HG02973 (cell line): ENCODE data around the gene MORN1.

Source experiments
- ATAC-seq: cut with Tn5 transposase; IDR thresholded peaks from one replicate; pipeline ENCODE4 v1.9.1; 2021; ENCODE audit warnings: moderate library complexity; ENCODE audit not compliant: unreplicated experiment

MORN1 gene

GRCh38 chr1:2422523-2422922, 31.2 kb upstream of the MORN1 start:
- ATAC-seq = no peak

- ATAC-seq = no peak
Measured at GRCh38 chr1:2419416-2419815, 28.1 kb upstream of the MORN1 start.

GRCh38 chr1:2418791-2419320, 27.5 kb upstream of the MORN1 start:
- ATAC-seq = no peak

GRCh38 chr1:2417833-2418225, 26.5 kb upstream of the MORN1 start:
- no peak for ATAC-seq

- no peak for ATAC-seq
Measured at GRCh38 chr1:2417083-2417832, 25.9 kb upstream of the MORN1 start.

- ATAC-seq = no peak
Measured at GRCh38 chr1:2416403-2416802, 25.0 kb upstream of the MORN1 start.

GRCh38 chr1:2415801-2416208, 24.5 kb upstream of the MORN1 start:
- no peak for ATAC-seq

GRCh38 chr1:2415337-2415736, 24.0 kb upstream of the MORN1 start:
- no peak for ATAC-seq

GRCh38 chr1:2414297-2414958, 23.1 kb upstream of the MORN1 start:
- ATAC-seq = no peak

GRCh38 chr1:2413495-2414296, 22.3 kb upstream of the MORN1 start:
- no peak for ATAC-seq

- peak; percentile 12 for ATAC-seq
Measured at GRCh38 chr1:2412773-2413494, 21.6 kb upstream of the MORN1 start.

- ATAC-seq = peak; percentile 77
Measured at GRCh38 chr1:2412395-2412772, 21.0 kb upstream of the MORN1 start, which contains the start of gene PEX10. Gene PEX10 (minus strand): TSS chr1:2412564. CDS start chr1:2412502, 62 bp downstream.

GRCh38 chr1:2411801-2412394, 20.5 kb upstream of the MORN1 start:
- peak; percentile 4 for ATAC-seq

- no peak for ATAC-seq
Measured at GRCh38 chr1:2409745-2410144, 18.4 kb upstream of the MORN1 start.

- ATAC-seq = no peak
Measured at GRCh38 chr1:2408859-2409276, 17.5 kb upstream of the MORN1 start.

- no peak for ATAC-seq
Measured at GRCh38 chr1:2408456-2408855, 17.1 kb upstream of the MORN1 start.

GRCh38 chr1:2407991-2408275, 16.6 kb upstream of the MORN1 start:
- no peak for ATAC-seq

GRCh38 chr1:2407166-2407990, 16.0 kb upstream of the MORN1 start:
- ATAC-seq = no peak

- no peak for ATAC-seq
Measured at GRCh38 chr1:2406451-2407041, 15.2 kb upstream of the MORN1 start.
